Measurements from ENCODE around the gene AXL.

- TF ChIP-seq CTCF (conservative IDR thresholded peaks at IDR 0.05 in 1 of 2, IDR thresholded peaks at IDR 0.05 in 1 of 2; ENCODE audit: extremely low read depth in 1 of 2, insufficient read depth in 1 of 2, low read depth in 1 of 2, low read length in 2 of 2) (no peak), EZH2 (IDR thresholded peaks at IDR 0.05; ENCODE audit: borderline replicate concordance, low read length) (no peak)
Observed at GRCh38 chr19:41233748-41234240, 14.8 kb downstream of the AXL start.

Measured in mammary epithelial cell (primary cell).